GM19397 (cell line): ENCODE measurements around the gene PCDHGB4.
"Not testable (repeated sequence)": the region's sequence is repeated elsewhere in the genome, so short reads cannot be mapped to it uniquely, and the experiment has no call there.

Experiments used
- ATAC-seq: cut with Tn5 transposase; IDR thresholded peaks from one replicate; pipeline ENCODE4 v1.9.1; 2021; ENCODE audit warnings: mild to moderate bottlenecking, moderate library complexity; ENCODE audit not compliant: unreplicated experiment

The PCDHGB4 gene

DNA sequence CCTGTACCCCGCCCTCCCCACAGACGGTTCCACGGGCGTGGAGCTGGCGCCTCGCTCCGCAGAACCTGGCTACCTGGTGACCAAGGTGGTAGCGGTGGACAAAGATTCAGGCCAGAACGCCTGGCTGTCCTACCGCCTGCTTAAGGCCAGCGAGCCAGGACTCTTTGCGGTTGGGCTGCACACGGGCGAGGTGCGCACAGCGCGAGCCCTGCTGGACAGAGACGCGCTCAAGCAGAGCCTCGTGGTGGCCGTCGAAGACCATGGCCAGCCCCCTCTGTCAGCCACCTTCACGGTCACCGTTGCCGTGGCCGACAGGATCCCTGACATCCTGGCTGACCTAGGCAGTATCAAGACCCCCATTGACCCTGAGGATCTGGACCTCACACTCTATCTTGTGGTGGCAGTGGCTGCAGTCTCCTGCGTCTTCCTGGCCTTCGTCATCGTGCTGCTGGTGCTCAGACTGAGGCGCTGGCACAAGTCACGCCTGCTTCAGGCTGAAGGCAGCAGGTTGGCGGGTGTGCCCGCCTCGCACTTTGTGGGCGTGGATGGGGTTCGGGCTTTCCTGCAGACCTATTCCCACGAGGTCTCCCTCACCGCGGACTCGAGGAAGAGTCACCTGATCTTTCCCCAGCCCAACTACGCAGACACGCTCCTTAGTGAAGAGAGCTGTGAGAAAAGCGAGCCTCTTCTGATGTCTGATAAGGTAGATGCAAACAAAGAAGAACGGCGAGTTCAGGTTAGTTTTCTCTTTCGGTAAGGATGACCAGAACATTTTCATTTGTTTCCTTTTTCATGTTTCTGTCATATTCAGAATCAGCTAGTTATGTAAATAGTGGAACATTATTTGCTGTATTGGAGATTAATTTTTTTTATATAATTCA, 21.2 kb upstream of the PCDHGB4 start:
- no peak for ATAC-seq

DNA sequence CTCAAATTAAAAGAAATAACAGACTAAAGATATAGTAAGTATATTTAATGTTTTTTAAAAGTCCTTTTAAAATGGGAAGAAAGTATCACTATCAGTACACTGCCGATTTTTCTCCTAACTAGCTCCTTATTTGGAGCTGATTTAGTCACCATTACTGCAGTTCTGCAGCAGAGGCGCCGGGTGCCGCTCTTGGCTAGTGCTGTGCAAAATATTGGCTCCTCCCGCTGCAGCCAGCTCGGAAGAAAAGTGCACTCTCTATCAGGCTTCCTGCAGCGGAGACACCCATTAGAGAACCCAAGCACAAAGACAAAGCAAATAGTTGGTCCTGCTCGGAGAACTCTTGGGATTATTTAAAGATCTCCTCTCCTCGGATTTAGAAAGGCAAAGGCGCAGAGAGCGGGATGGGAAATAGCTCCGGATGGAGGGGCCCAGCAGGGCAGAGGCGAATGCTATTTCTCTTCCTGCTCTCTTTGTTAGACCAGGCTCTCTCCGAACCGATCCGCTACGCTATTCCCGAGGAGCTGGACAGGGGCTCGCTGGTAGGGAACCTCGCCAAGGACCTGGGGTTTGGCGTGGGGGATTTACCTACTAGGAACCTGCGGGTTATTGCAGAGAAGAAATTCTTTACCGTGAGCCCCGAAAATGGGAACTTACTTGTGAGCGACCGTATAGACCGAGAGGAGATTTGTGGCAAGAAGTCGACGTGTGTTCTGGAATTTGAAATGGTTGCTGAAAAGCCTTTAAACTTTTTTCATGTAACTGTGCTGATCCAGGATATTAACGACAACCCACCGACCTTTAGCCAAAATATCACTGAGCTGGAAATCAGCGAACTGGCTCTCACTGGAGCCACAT, 17.3 kb upstream of the PCDHGB4 start, which contains the start of gene PCDHGB3:
TSS of gene PCDHGB3 (plus strand) at position 249 of the 855 bp plus-strand sequence. CDS start at position 402, 153 bp downstream.
- ATAC-seq: no peak

- ATAC-seq: no peak
Measured at GRCh38 chr5:141371572-141372475, 15.7 kb upstream of the PCDHGB4 start.

DNA sequence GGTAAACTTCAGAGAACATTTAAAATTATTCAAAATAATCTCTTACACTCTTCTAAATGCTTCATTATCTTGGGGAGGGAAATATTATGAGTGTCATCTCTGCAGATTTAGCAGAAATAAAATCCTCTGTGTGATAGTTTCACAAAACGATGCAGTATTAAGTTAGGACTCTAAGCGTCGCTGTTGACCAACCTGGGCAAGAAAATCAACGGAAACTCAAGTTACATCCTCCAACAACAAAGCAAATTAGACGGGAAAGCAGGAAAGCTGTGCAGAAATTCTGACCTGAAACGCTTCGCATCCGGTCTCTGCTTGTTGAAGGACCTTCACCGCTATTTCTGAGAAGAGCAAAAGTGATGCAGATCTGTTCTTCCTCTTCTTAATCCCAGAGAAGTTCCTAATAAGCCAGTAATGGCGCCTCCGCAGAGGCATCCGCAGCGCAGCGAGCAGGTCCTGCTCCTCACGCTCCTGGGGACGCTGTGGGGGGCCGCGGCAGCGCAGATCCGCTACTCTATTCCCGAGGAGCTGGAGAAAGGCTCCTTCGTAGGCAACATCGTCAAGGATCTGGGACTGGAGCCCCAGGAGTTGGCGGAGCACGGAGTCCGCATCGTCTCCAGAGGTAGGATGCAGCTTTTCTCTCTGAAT, 13.7 kb upstream of the PCDHGB4 start, which contains the start of gene PCDHGA6:
TSS of gene PCDHGA6 (plus strand) at position 219 of the 645 bp plus-strand sequence. CDS start at position 412, 193 bp downstream.
- no peak for ATAC-seq

DNA sequence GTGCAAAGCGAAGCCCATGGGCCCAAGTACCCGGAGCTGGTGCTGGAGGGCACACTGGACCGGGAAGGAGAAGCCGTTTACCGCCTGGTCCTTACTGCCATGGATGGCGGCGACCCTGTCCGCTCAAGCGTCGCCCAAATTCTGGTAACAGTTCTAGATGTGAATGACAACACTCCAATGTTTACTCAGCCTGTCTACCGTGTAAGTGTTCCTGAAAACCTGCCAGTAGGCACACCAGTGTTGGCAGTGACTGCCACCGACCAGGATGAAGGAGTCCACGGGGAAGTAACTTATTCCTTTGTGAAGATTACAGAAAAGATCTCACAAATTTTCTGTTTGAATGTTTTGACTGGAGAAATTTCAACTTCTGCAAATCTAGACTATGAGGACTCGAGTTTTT, 12.9 kb upstream of the PCDHGB4 start:
- ATAC-seq: no peak

GRCh38 chr5:141375444-141376155, 11.9 kb upstream of the PCDHGB4 start:
- not testable (repeated sequence) for ATAC-seq

- no peak for ATAC-seq
Measured at GRCh38 chr5:141382469-141383294, 4.8 kb upstream of the PCDHGB4 start, which contains the start of gene PCDHGA7. PCDHGA7 (plus strand) TSS chr5:141382742; CDS start chr5:141382900, 158 bp downstream.

DNA sequence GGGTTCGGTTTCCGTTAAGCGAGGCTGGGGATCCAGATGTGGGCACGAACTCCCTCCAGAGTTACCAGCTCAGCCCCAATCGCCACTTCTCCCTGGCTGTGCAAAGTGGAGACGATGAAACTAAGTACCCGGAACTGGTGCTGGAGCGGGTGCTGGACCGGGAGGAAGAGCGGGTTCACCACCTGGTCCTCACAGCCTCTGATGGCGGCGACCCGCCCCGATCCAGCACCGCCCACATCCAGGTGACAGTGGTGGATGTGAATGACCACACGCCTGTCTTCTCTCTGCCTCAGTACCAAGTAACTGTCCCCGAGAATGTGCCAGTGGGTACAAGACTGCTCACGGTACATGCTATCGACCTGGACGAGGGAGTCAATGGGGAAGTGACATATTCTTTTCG, 4.2 kb upstream of the PCDHGB4 start:
- ATAC-seq: no peak

DNA sequence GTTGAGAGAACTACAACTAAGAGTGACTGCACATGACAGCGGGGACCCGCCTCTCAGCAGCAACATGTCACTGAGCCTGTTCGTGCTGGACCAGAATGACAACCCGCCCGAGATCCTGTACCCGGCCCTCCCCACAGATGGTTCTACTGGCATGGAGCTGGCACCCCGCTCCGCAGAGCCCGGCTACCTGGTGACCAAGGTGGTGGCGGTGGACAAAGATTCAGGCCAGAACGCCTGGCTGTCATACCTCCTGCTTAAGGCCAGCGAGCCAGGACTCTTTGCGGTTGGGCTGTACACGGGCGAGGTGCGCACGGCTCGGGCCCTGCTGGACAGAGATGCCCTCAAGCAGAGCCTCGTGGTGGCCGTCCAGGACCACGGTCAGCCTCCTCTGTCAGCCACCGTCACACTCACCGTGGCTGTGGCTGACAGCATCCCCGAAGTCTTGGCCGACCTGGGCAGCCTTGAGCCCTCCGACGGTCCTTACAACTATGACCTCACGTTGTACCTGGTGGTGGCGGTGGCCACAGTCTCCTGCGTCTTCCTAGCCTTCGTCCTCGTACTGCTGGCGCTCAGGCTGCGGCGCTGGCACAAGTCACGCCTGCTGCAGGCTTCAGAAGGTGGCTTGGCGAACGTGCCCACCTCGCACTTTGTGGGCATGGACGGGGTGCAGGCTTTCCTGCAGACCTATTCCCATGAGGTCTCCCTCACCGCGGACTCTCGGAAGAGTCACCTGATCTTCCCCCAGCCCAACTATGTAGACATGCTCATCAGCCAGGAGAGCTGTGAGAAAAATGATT, 2.8 kb upstream of the PCDHGB4 start:
- ATAC-seq: no peak

- ATAC-seq: no peak
Measured at GRCh38 chr5:141388661-141389060, 1.2 kb downstream of the PCDHGB4 start.

- no peak for ATAC-seq
Measured at GRCh38 chr5:141389153-141390042, 1.9 kb downstream of the PCDHGB4 start.

DNA sequence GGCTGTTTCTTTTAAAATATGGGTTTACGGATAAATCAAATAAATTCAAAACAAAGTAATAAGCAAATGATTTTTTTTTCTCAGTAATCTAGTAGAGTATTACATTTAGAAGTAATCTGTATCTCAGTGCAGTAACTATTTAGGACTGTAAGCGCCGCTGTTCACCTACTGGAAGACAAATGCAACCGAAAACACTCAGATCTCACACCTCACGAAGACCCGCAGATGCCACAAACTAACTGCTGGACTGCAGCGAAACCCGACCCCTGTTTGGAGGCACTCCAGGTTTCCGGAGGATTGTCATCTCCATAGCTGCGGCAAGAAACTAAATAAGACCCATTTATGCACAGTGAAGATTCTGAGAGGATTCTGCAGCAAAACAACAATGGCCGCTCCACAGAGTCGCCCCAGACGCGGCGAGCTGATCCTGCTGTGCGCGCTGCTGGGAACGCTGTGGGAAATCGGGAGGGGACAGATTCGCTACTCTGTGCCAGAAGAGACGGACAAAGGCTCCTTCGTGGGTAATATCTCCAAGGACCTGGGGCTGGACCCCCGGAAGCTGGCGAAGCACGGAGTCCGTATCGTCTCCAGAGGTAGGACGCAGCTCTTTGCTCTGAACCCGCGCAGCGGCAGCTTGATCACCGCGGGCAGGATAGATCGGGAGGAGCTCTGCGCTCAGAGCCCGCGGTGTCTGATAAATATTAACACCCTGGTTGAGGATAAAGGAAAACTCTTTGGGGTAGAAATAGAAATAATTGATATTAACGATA, 5.1 kb downstream of the PCDHGB4 start, which contains the start of gene PCDHGA8:
TSS of gene PCDHGA8 (plus strand) at position 205 of the 770 bp plus-strand sequence. CDS start at position 386, 181 bp downstream.
- no peak for ATAC-seq

GRCh38 chr5:141393267-141393666, 5.8 kb downstream of the PCDHGB4 start:
- ATAC-seq: no peak

GRCh38 chr5:141394401-141395187, 7.1 kb downstream of the PCDHGB4 start:
- ATAC-seq: not testable (repeated sequence)
